GM18858 (cell line): Measurements from ENCODE around the gene PCK2.

Experiments
- ATAC-seq: cut with Tn5 transposase; IDR thresholded peaks from one replicate; pipeline ENCODE4 v1.9.1; 2021; ENCODE audit not compliant: unreplicated experiment

Gene PCK2

GRCh38 chr14:24074625-24075484, 19.3 kb upstream of the PCK2 start:
- no peak for ATAC-seq

DNA sequence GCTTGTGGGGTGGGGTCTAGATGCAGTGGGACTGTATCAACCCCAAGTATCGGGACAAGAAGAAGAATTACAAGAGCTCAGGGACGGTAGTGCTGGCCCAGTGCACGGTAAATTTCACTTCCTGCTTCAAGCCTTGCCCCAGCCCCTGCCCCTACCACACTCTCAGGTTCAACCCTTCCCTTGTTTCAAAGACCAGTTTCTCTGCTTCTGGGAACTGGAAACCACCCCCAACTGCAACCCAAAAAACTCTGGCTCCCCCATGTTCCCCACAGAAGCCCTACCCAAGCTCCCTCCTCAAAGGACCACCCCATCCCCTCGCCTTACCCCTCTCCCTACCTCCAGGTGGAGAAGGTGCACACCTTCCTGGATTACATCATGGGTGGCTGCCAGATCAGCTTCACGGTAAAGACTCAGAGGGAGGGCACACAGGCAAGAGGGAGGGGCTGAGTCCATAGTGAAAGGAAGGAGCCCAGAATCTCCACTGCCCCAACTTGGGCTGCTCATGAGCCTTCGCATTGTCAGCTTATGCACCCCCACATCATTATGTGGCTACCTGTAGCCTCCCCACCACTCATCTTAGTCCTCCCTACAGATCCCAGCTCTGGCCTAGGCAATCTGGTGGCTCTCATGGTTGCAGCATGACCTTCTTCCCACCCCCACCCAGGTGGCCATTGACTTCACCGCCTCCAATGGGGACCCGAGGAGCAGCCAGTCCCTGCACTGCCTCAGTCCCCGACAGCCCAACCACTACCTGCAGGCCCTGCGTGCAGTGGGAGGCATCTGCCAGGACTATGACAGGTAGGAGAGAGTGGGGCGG, 18.4 kb upstream of the PCK2 start:
- no peak for ATAC-seq

DNA sequence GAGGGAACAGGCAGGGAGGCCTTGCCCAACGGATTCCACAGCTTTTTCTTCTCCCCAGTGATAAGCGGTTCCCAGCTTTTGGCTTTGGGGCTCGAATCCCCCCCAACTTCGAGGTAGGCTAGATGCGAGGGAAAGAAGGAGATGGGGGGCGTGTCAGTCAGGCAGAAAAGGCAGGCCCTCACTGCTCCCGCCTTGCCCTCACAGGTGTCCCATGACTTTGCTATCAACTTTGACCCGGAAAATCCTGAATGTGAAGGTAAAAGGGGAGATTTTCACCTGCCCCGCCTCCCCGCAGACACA, 17.9 kb upstream of the PCK2 start:
- no peak for ATAC-seq

- no peak for ATAC-seq
Observed at GRCh38 chr14:24077086-24077485, 17.0 kb upstream of the PCK2 start.

DNA sequence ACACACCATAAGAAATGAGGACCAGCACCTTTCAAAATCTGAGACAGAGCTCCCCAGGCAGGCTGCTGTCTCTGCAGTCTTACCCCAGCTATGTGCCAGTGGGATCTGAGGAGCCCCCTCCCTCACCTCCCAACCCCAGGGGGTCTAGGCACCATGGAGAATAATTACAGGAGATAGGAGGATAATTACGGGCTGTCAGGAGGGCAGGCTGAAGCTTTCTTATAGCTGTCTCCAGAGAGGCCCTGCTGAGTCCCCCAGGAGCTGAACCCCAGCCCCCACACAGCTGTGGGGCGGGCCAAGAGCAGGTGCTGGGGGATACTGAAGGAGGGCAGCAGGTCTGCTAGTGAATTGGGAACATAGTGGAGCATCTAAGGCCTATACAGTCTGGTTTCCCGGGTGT, 16.0 kb upstream of the PCK2 start:
- ATAC-seq, result no peak

DNA sequence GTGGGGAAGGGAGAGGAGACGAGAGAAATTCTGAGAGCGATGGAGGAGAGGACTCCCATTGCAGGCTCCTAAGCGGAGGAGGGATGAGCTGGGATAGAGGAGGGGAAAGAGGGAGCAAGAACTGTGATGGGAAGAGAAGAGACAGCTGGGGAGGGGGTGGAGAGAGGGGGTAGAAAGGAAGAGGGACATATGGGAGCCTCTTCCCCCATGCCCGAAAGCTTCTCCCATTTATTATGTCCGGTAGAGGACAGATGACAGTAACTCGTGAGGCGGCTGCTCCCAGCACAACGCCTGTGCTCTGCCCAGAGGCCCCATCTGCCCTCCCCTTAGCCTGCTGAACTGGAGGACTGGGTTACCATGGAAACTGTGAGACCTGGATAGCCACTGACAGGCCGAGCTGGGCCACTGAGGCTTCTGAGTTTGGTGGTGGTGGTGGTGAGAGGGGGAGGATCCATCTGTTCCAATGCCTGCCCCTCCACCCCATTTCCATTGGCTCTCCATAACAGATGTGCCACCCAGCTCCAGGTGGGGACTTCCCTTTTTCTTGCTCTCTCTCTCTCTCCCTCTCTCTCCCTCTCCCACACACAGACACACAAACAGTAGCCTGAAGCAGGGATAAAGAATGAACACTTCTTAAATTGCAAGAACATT, 14.5 kb upstream of the PCK2 start:
- no peak for ATAC-seq

DNA sequence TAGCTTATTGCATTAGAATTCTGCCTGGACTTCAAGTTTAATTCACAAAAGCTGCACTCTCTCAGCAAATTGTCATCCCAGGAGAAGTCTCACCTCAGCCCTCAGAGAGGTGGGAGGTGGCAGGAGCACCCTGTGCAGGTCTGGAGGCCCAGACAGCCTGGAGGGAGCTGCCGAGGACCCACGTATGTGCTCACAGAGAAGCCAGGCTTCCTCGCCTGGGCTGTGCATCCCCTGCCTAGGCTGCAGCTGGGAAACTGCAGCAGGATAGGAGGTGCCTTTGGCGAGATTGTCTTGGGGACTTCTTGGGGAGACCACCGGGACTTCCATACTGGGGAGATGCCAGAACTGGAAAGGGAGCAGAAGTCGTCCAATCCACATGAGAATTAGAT, 14.0 kb upstream of the PCK2 start:
- no peak for ATAC-seq

DNA sequence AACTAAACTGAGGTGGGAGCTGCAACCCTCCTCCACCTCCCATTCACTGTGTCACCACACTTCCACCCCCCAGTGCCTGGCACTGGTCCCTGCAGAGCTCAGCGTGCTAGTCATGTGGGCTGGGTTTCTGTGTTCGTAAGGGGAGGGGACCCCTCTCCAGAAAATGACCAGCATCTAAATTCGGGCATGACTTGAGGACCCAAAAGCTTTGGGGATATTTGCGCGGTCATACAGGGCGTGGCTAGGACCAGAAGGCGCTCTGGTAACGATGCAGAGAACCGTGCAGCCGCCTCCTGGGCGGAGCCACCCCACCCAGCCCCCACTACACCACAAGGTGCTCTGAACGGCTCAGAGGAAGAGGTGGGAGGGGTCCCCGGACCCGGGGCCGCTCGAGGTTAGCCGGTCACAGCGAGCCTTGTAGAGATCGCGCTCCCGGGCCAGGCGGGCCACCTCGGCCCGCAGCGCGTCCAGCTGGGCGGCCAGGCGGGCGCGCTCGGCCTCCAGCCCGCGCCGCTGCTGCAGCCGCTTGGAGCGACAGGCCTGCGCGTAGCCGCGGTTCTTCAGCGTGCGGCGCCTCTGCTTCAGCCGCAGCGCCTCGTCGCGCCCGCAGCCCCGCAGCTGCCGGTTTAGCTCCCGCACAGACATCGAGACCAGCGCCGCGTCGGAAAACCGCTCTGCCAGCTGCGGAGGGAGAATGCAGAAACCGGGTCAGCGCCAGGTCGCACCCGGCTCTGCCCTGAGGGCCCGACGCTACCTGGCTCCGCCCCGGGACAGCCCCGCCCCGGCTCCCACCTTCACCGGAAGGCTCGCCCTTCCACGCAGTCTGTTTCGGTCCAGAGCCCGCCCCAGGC, 13.0 kb upstream of the PCK2 start:
- ATAC-seq, result peak; percentile 78

- no peak for ATAC-seq
Observed at GRCh38 chr14:24081739-24082211, 12.3 kb upstream of the PCK2 start.

GRCh38 chr14:24082411-24083080, 11.6 kb upstream of the PCK2 start:
- no peak for ATAC-seq

- ATAC-seq, result no peak
Observed at GRCh38 chr14:24083462-24083861, 10.6 kb upstream of the PCK2 start.

DNA sequence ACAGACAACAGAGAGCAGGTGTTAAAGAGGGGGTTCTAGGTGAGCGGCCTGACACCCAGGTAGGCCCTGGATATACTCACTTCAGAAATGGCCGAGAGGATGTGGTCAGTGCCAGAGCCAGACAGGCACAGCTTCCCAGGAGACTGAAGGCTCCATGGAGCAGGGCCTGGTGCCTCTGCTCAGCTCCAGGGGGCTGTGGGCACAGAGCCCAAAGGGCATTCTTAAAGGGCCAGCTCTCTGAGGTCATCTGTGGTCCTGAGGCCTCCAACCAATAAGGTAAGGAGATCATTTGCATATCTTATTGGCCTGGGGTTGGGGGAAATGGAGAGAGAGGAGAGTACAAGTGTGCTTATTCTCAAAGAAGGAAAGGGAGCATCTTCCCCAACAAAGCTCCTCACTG, 9.7 kb upstream of the PCK2 start:
- no peak for ATAC-seq

DNA sequence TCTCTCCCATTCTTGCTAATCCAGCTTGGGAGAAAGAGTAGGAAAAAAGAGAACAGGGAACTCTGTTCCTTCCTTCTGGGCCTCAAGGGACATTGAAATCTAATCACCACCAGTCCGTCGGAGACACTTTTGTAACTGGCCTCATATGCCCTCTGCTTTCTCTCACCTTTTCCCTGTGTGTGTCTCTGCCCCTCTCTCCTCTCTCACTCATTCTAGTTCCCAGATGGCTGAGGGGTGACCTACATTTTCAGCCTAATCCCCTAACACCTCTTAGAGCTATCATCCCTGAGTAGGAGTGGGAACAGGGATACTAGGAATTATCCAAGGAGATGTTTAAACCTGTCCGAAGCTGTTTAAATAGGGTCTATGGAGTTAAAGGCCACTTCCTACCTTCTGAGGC, 8.9 kb upstream of the PCK2 start:
- ATAC-seq, result no peak

GRCh38 chr14:24086193-24086955, 7.7 kb upstream of the PCK2 start:
- no peak for ATAC-seq

DNA sequence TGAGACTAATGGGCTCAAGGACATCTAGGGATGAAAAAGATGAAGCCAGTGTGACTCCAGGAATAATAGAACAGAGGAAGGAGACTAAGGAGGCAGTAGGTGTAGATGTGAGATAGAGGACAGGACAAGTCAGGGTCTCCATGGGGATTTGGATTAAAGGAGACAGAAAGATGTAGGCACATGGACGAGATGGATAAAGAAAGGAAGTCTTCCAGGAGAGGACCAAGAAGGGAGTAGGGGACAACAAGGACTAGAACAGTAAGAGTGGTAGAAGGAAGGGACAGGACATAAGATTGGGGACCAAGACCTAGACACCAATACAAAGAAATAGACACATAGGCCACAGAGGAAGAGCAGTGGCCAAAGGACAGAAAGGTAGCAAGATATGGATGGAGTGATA, 7.1 kb upstream of the PCK2 start:
- no peak for ATAC-seq

- no peak for ATAC-seq
Observed at GRCh38 chr14:24088095-24088494, 6.0 kb upstream of the PCK2 start.

- no peak for ATAC-seq
Observed at GRCh38 chr14:24089890-24090289, 4.2 kb upstream of the PCK2 start.

DNA sequence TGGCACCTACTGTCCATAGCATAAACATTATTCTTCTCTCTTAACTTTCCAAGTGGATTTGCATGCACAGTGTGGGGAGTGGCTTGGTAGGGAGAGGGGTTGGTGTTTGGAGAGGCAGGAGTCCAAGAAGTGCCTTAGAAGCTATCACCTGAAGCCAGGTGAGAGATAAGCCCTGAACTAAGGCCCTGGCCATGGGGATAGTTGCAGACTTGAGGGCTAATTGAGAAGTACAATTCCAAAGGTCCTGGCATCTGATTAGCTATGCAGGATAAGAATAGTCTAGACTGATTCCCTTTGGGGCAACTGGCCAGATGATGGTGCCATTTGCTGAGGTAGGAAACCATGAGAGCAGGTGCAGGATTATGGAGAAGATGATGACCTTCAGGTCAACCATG, 2.0 kb upstream of the PCK2 start:
- no peak for ATAC-seq

- ATAC-seq, result no peak
Observed at GRCh38 chr14:24092505-24093206, 1.5 kb upstream of the PCK2 start.
